ENCODE data around the gene LHX6.

Gene LHX6

GRCh38 chr9:122192914-122193525 is 35.7 kb downstream of the LHX6 start:
- no peak for DNase-seq (ENCODE audit: low read depth)
- no peak for TF ChIP-seq CTCF (IDR thresholded peaks at IDR 0.05; ENCODE audit: control insufficient read depth, extremely low read depth, insufficient read depth)
- no peak overlapping the region for H3K4me3 ChIP-seq (ENCODE audit: low read depth, low read length)

- no peak overlapping the region for H3K4me3 ChIP-seq (ENCODE audit: low read depth, low read length)
- no peak for DNase-seq (ENCODE audit: low read depth)
- no peak for TF ChIP-seq CTCF (IDR thresholded peaks at IDR 0.05; ENCODE audit: control insufficient read depth, extremely low read depth, insufficient read depth)
Observed at GRCh38 chr9:122192261-122192875, 36.4 kb downstream of the LHX6 start.

- no peak for TF ChIP-seq CTCF (IDR thresholded peaks at IDR 0.05; ENCODE audit: control insufficient read depth, extremely low read depth, insufficient read depth)
- DNase-seq (ENCODE audit: low read depth): no peak
Observed at GRCh38 chr9:122191584-122191983, 37.2 kb downstream of the LHX6 start.

GRCh38 chr9:122190597-122191381 is 38.0 kb downstream of the LHX6 start:
- H3K4me3 ChIP-seq (ENCODE audit: low read depth, low read length): no peak overlapping the region
- TF ChIP-seq CTCF (IDR thresholded peaks at IDR 0.05; ENCODE audit: control insufficient read depth, extremely low read depth, insufficient read depth): no peak
- no peak for DNase-seq (ENCODE audit: low read depth)

More at GRCh38 chr9:122191584-122191983, 37.2 kb downstream of the LHX6 start:
- no peak overlapping the region for H3K4me3 ChIP-seq (ENCODE audit: low read depth, low read length)

- TF ChIP-seq CTCF (IDR thresholded peaks at IDR 0.05; ENCODE audit: control insufficient read depth, extremely low read depth, insufficient read depth): no peak
- no peak overlapping the region for H3K4me3 ChIP-seq (ENCODE audit: low read depth, low read length)
- no peak for DNase-seq (ENCODE audit: low read depth)
Observed at GRCh38 chr9:122188369-122188768, 40.4 kb downstream of the LHX6 start.

GRCh38 chr9:122186777-122187470 is 41.8 kb downstream of the LHX6 start:
- DNase-seq (ENCODE audit: low read depth): no peak
- H3K4me3 ChIP-seq (ENCODE audit: low read depth, low read length): no peak overlapping the region
- TF ChIP-seq CTCF (IDR thresholded peaks at IDR 0.05; ENCODE audit: control insufficient read depth, extremely low read depth, insufficient read depth): no peak
